Measurements from ENCODE around the gene SLC25A23. TPM values are rescaled to one million over a fixed set of nuclear protein-coding genes. Genes with fewer than 3 reads are reported as not detected.

The SLC25A23 gene
- total and polyA plus RNA-seq, 2 experiments from 2014 or later, result 25.7 to 96.4 TPM

DNA sequence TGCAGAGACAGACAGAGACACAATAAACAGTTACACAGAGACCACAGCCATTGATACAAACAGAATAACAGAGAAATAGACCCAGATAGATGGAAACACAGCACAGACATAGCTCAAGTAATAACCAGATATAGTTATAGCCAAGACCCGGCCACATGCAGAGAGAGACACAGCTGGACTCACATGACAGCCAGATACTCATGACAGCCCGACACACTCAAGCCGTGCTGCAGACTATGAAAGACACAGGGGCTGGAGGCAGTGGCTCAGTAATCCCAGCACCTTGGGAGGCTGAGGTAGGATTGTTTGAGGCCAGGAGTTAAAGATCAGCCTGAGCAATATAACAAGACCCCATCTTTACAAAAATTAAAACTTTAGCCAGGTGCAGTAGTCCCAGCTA lies 23.6 kb upstream of the SLC25A23 start (continued):
- TF ChIP-seq, protein P1, sequence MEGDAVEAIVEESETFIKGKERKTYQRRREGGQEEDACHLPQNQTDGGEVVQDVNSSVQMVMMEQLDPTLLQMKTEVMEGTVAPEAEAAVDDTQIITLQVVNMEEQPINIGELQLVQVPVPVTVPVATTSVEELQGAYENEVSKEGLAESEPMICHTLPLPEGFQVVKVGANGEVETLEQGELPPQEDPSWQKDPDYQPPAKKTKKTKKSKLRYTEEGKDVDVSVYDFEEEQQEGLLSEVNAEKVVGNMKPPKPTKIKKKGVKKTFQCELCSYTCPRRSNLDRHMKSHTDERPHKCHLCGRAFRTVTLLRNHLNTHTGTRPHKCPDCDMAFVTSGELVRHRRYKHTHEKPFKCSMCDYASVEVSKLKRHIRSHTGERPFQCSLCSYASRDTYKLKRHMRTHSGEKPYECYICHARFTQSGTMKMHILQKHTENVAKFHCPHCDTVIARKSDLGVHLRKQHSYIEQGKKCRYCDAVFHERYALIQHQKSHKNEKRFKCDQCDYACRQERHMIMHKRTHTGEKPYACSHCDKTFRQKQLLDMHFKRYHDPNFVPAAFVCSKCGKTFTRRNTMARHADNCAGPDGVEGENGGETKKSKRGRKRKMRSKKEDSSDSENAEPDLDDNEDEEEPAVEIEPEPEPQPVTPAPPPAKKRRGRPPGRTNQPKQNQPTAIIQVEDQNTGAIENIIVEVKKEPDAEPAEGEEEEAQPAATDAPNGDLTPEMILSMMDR (conservative IDR thresholded peaks at IDR 0.05; ENCODE audit: low read depth in 2 of 2), result no peak
- TF ChIP-seq CREB1 (CRISPR knock-in tag; IDR thresholded peaks at IDR 0.05; ENCODE audit: low read depth) (no peak), ZNF331 (CRISPR knock-in tag; IDR thresholded peaks at IDR 0.05; ENCODE audit: low read depth) (no peak), EZH2phosphoT487 (IDR thresholded peaks at IDR 0.05; ENCODE audit: unreplicated experiment) (no peak)
- TF ChIP-seq, protein P2, sequence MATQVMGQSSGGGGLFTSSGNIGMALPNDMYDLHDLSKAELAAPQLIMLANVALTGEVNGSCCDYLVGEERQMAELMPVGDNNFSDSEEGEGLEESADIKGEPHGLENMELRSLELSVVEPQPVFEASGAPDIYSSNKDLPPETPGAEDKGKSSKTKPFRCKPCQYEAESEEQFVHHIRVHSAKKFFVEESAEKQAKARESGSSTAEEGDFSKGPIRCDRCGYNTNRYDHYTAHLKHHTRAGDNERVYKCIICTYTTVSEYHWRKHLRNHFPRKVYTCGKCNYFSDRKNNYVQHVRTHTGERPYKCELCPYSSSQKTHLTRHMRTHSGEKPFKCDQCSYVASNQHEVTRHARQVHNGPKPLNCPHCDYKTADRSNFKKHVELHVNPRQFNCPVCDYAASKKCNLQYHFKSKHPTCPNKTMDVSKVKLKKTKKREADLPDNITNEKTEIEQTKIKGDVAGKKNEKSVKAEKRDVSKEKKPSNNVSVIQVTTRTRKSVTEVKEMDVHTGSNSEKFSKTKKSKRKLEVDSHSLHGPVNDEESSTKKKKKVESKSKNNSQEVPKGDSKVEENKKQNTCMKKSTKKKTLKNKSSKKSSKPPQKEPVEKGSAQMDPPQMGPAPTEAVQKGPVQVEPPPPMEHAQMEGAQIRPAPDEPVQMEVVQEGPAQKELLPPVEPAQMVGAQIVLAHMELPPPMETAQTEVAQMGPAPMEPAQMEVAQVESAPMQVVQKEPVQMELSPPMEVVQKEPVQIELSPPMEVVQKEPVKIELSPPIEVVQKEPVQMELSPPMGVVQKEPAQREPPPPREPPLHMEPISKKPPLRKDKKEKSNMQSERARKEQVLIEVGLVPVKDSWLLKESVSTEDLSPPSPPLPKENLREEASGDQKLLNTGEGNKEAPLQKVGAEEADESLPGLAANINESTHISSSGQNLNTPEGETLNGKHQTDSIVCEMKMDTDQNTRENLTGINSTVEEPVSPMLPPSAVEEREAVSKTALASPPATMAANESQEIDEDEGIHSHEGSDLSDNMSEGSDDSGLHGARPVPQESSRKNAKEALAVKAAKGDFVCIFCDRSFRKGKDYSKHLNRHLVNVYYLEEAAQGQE (IDR thresholded peaks at IDR 0.05; ENCODE audit: unreplicated experiment), result no peak

DNA sequence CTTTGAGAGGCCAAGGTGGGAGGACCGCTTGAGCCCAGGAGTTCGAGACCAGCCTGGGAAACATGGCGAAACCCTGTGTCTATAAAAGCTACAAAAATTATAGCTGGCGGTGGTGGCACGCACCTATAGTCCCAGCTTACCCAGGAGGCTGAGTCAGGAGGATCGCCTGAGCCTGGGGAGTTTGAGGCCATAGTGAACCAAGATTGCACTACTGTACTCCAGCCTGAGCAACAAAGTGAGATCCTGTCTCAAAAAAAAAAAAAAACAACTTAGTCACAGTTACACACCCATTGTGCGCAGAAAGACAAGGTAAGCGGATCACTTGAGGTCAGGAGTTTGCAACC lies 22.7 kb upstream of the SLC25A23 start:
- H3K36me3 Mint-ChIP-seq (ENCODE audit: low read depth), result no peaks in the 10 kb centered on the region

More for the DNA sequence above, 22.7 kb upstream of the SLC25A23 start:
- Histone ChIP-seq H3K36me3 (ENCODE audit: insufficient read depth) (no peaks in the 10 kb centered on the region), H3K27me3 (ENCODE audit: insufficient read depth) (no peaks in the 10 kb centered on the region), H3K4me2 (no peak overlapping the region), H2AFZ (peak overlapping the region; percentile 89; the same call in 1 of the 2 replicates), H3K4me1 (ENCODE audit: insufficient read depth) (peaks cover 7% of the 10 kb centered on the region), H4K20me1 (replicated peaks; ENCODE audit: insufficient read depth) (no peaks in the 10 kb centered on the region), H3K9me2 (ENCODE audit: insufficient read depth) (no peaks in the 10 kb centered on the region), H3K4me3 (no peak overlapping the region), H3K79me2 (replicated peaks; ENCODE audit: insufficient read depth) (no peaks in the 10 kb centered on the region), H3F3A (replicated peaks; ENCODE audit: low read depth) (no peaks in the 10 kb centered on the region), H3K27ac (ENCODE audit: low read depth) (no peak overlapping the region)
- ATAC-seq (no peak), DNase-seq (ENCODE audit: low spot score) (no peak)
- Mint-ChIP-seq H3K9me3 (no peaks in the 10 kb centered on the region; the same call in 2 of the 3 replicates), H3K27me3 (ENCODE audit: insufficient read depth, low read depth, poor library complexity) (peaks cover 5% of the 10 kb centered on the region), H3K27ac (no peak overlapping the region), H3K4me1 (peaks cover 12% of the 10 kb centered on the region; the same call in 2 of the 3 replicates), H3K4me3 (no peak overlapping the region)
- TF ChIP-seq ZNF114 (CRISPR knock-in tag; IDR thresholded peaks at IDR 0.05), result no peak
- TF ChIP-seq, protein P3, sequence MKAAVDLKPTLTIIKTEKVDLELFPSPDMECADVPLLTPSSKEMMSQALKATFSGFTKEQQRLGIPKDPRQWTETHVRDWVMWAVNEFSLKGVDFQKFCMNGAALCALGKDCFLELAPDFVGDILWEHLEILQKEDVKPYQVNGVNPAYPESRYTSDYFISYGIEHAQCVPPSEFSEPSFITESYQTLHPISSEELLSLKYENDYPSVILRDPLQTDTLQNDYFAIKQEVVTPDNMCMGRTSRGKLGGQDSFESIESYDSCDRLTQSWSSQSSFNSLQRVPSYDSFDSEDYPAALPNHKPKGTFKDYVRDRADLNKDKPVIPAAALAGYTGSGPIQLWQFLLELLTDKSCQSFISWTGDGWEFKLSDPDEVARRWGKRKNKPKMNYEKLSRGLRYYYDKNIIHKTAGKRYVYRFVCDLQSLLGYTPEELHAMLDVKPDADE (IDR thresholded peaks at IDR 0.05), result no peak
- TF ChIP-seq EZH2phosphoT487 (IDR thresholded peaks at IDR 0.05; ENCODE audit: unreplicated experiment), result no peak
- TF ChIP-seq NANOG (IDR thresholded peaks at IDR 0.05; ENCODE audit: borderline replicate concordance), result no peak
- no peak for TF ChIP-seq POLR2AphosphoS5 (IDR thresholded peaks at IDR 0.05; ENCODE audit: low read depth)
- TF ChIP-seq, protein P2 (IDR thresholded peaks at IDR 0.05; ENCODE audit: unreplicated experiment), result no peak
- no peak for TF ChIP-seq EZH2 (IDR thresholded peaks at IDR 0.05; ENCODE audit: low read depth, unreplicated experiment)
- TF ChIP-seq CREB1 (CRISPR knock-in tag; IDR thresholded peaks at IDR 0.05; ENCODE audit: low read depth), result no peak
- TF ChIP-seq, protein P1 (conservative IDR thresholded peaks at IDR 0.05; ENCODE audit: low read depth in 2 of 2), result no peak
- no peak for TF ChIP-seq STAT1 (IDR thresholded peaks at IDR 0.05; ENCODE audit: unreplicated experiment)
